ENCODE measurements around the gene ADAM19. TPM values are rescaled to one million over a fixed set of nuclear protein-coding genes. Genes with fewer than 3 reads are reported as not detected.

ADAM19 gene
- polyA plus RNA-seq, 4 donors = 0.67 to 6.5 (median 2.2) TPM

GRCh38 chr5:157473383-157474320 is 101.9 kb downstream of the ADAM19 start:
- Histone ChIP-seq H3K9me3 (ENCODE audit: control insufficient read depth in 2 of 2, insufficient read depth in 1 of 2, low read depth in 1 of 2, low read length in 1 of 2) (no peaks in the 10 kb centered on the region), H3K27ac (ENCODE audit: low read depth in 1 of 3, low read length in 2 of 3) (no peak overlapping the region), H3K4me1 (ENCODE audit: control insufficient read depth in 3 of 3, insufficient read depth in 2 of 3, low read depth in 1 of 3, low read length in 2 of 3) (peaks cover 0 to 11% (median 0%) of the 10 kb centered on the region in 3 donors), H3K27me3 (ENCODE audit: control insufficient read depth in 3 of 3, insufficient read depth in 3 of 3, low read length in 3 of 3) (no peaks in the 10 kb centered on the region), H3K4me3 (ENCODE audit: low read depth in 1 of 3, low read length in 3 of 3) (no peak overlapping the region), H3K36me3 (ENCODE audit: control insufficient read depth in 3 of 3, insufficient read depth in 2 of 3, low read depth in 1 of 3, low read length in 3 of 3) (peaks cover 0 to 11% (median 0%) of the 10 kb centered on the region in 3 donors)
- no peak for DNase-seq
- no peak for FAIRE-seq
- 73 to 83% (median 77%) methylated on average over 7 of the region's 7 CpGs for WGBS, 3 donors

GRCh38 chr5:157471709-157472108 is 103.9 kb downstream of the ADAM19 start:
- peaks cover 0 to 10% (median 0%) of the 10 kb centered on the region in 3 donors for H3K36me3 ChIP-seq (ENCODE audit: control insufficient read depth in 3 of 3, insufficient read depth in 2 of 3, low read depth in 1 of 3, low read length in 3 of 3)
- H3K27ac ChIP-seq (ENCODE audit: low read depth in 1 of 3, low read length in 2 of 3) = no peak overlapping the region
- no peaks in the 10 kb centered on the region for H3K9me3 ChIP-seq (ENCODE audit: control insufficient read depth in 2 of 2, insufficient read depth in 1 of 2, low read depth in 1 of 2, low read length in 1 of 2)
- H3K4me3 ChIP-seq (ENCODE audit: low read depth in 1 of 3, low read length in 3 of 3) = no peak overlapping the region
- 100% methylated on average over 1 of the region's 1 CpG for WGBS, 3 donors
- FAIRE-seq (no peak), DNase-seq (peak in 1 of 2 donors; percentile 20)
- H3K4me1 ChIP-seq (ENCODE audit: control insufficient read depth in 3 of 3, insufficient read depth in 2 of 3, low read depth in 1 of 3, low read length in 2 of 3) = no peaks in the 10 kb centered on the region
- no peaks in the 10 kb centered on the region for H3K27me3 ChIP-seq (ENCODE audit: control insufficient read depth in 3 of 3, insufficient read depth in 3 of 3, low read length in 3 of 3)

- Histone ChIP-seq H3K9me3 (ENCODE audit: control insufficient read depth in 2 of 2, insufficient read depth in 1 of 2, low read depth in 1 of 2, low read length in 1 of 2) (no peaks in the 10 kb centered on the region), H3K27ac (ENCODE audit: low read depth in 1 of 3, low read length in 2 of 3) (no peak overlapping the region), H3K27me3 (ENCODE audit: control insufficient read depth in 3 of 3, insufficient read depth in 3 of 3, low read length in 3 of 3) (no peaks in the 10 kb centered on the region), H3K4me3 (ENCODE audit: low read depth in 1 of 3, low read length in 3 of 3) (no peak overlapping the region), H3K36me3 (ENCODE audit: control insufficient read depth in 3 of 3, insufficient read depth in 2 of 3, low read depth in 1 of 3, low read length in 3 of 3) (peaks cover 0 to 10% (median 0%) of the 10 kb centered on the region in 3 donors), H3K4me1 (ENCODE audit: control insufficient read depth in 3 of 3, insufficient read depth in 2 of 3, low read depth in 1 of 3, low read length in 2 of 3) (no peaks in the 10 kb centered on the region)
- 12 to 59% (median 19%) methylated on average over 1 of the region's 1 CpG for whole genome bisulfite sequencing, 3 donors
- no peak for DNase-seq
- no peak for FAIRE-seq
Observed at GRCh38 chr5:157470631-157471030, 104.9 kb downstream of the ADAM19 start.

GRCh38 chr5:157469687-157470086 is 105.9 kb downstream of the ADAM19 start:
- peaks cover 0 to 10% (median 0%) of the 10 kb centered on the region in 3 donors for H3K36me3 ChIP-seq (ENCODE audit: control insufficient read depth in 3 of 3, insufficient read depth in 2 of 3, low read depth in 1 of 3, low read length in 3 of 3)
- no peak for FAIRE-seq
- no peaks in the 10 kb centered on the region for H3K4me1 ChIP-seq (ENCODE audit: control insufficient read depth in 3 of 3, insufficient read depth in 2 of 3, low read depth in 1 of 3, low read length in 2 of 3)
- no peaks in the 10 kb centered on the region for H3K9me3 ChIP-seq (ENCODE audit: control insufficient read depth in 2 of 2, insufficient read depth in 1 of 2, low read depth in 1 of 2, low read length in 1 of 2)
- WGBS, 3 donors = 62 to 75% (median 71%) methylated on average over 7 of the region's 7 CpGs
- no peak for DNase-seq
- no peaks in the 10 kb centered on the region for H3K27me3 ChIP-seq (ENCODE audit: control insufficient read depth in 3 of 3, insufficient read depth in 3 of 3, low read length in 3 of 3)
- no peak overlapping the region for H3K4me3 ChIP-seq (ENCODE audit: low read depth in 1 of 3, low read length in 3 of 3)
- H3K27ac ChIP-seq (ENCODE audit: low read depth in 1 of 3, low read length in 2 of 3) = no peak overlapping the region

GRCh38 chr5:157469073-157469472 is 106.5 kb downstream of the ADAM19 start:
- Histone ChIP-seq H3K4me1 (ENCODE audit: control insufficient read depth in 3 of 3, insufficient read depth in 2 of 3, low read depth in 1 of 3, low read length in 2 of 3) (peaks cover 0 to 2% (median 0%) of the 10 kb centered on the region in 3 donors), H3K9me3 (ENCODE audit: control insufficient read depth in 2 of 2, insufficient read depth in 1 of 2, low read depth in 1 of 2, low read length in 1 of 2) (no peaks in the 10 kb centered on the region), H3K27me3 (ENCODE audit: control insufficient read depth in 3 of 3, insufficient read depth in 3 of 3, low read length in 3 of 3) (no peaks in the 10 kb centered on the region), H3K27ac (ENCODE audit: low read depth in 1 of 3, low read length in 2 of 3) (no peak overlapping the region), H3K4me3 (ENCODE audit: low read depth in 1 of 3, low read length in 3 of 3) (no peak overlapping the region), H3K36me3 (ENCODE audit: control insufficient read depth in 3 of 3, insufficient read depth in 2 of 3, low read depth in 1 of 3, low read length in 3 of 3) (peaks cover 0 to 10% (median 0%) of the 10 kb centered on the region in 3 donors)
- no peak for DNase-seq
- no peak for FAIRE-seq
- WGBS, 3 donors = 90 to 95% (median 93%) methylated on average over 7 of the region's 7 CpGs

- H3K27ac ChIP-seq (ENCODE audit: low read depth in 1 of 3, low read length in 2 of 3) = no peak overlapping the region
- DNase-seq (no peak), FAIRE-seq (no peak)
- H3K36me3 ChIP-seq (ENCODE audit: control insufficient read depth in 3 of 3, insufficient read depth in 2 of 3, low read depth in 1 of 3, low read length in 3 of 3) = peaks cover 0 to 10% (median 0%) of the 10 kb centered on the region in 3 donors
- 85 to 94% (median 94%) methylated on average over 13 of the region's 13 CpGs for WGBS, 3 donors
- no peaks in the 10 kb centered on the region for H3K9me3 ChIP-seq (ENCODE audit: control insufficient read depth in 2 of 2, insufficient read depth in 1 of 2, low read depth in 1 of 2, low read length in 1 of 2)
- H3K27me3 ChIP-seq (ENCODE audit: control insufficient read depth in 3 of 3, insufficient read depth in 3 of 3, low read length in 3 of 3) = no peaks in the 10 kb centered on the region
- H3K4me3 ChIP-seq (ENCODE audit: low read depth in 1 of 3, low read length in 3 of 3) = no peak overlapping the region
- H3K4me1 ChIP-seq (ENCODE audit: control insufficient read depth in 3 of 3, insufficient read depth in 2 of 3, low read depth in 1 of 3, low read length in 2 of 3) = peaks cover 0 to 2% (median 0%) of the 10 kb centered on the region in 3 donors
Observed at GRCh38 chr5:157468293-157468965, 107.1 kb downstream of the ADAM19 start.

- DNase-seq (no peak), FAIRE-seq (no peak)
- 14 to 27% (median 18%) methylated on average over 4 of the region's 4 CpGs for WGBS, 3 donors
- Histone ChIP-seq H3K27ac (ENCODE audit: low read depth in 1 of 3, low read length in 2 of 3) (peak overlapping the region in 1 of 3 donors; percentile 77), H3K9me3 (ENCODE audit: control insufficient read depth in 2 of 2, insufficient read depth in 1 of 2, low read depth in 1 of 2, low read length in 1 of 2) (no peaks in the 10 kb centered on the region), H3K4me3 (ENCODE audit: low read depth in 1 of 3, low read length in 3 of 3) (no peak overlapping the region), H3K36me3 (ENCODE audit: control insufficient read depth in 3 of 3, insufficient read depth in 2 of 3, low read depth in 1 of 3, low read length in 3 of 3) (peaks cover 0 to 3% (median 0%) of the 10 kb centered on the region in 3 donors), H3K4me1 (ENCODE audit: control insufficient read depth in 3 of 3, insufficient read depth in 2 of 3, low read depth in 1 of 3, low read length in 2 of 3) (peaks cover 0 to 4% (median 3%) of the 10 kb centered on the region in 3 donors), H3K27me3 (ENCODE audit: control insufficient read depth in 3 of 3, insufficient read depth in 3 of 3, low read length in 3 of 3) (peaks cover 0 to 22% (median 0%) of the 10 kb centered on the region in 3 donors)
Observed at GRCh38 chr5:157464519-157465171, 110.9 kb downstream of the ADAM19 start.

Measured in small intestine (tissue), 7 donors.